Measurements from ENCODE around the gene OR2F1.

The OR2F1 gene

GRCh38 chr7:143929224-143929920, 25.3 kb upstream of the OR2F1 start:
- no peaks in the 10 kb centered on the region for H3K36me3 ChIP-seq (ENCODE audit: insufficient read depth, low read length)
- H3K4me3 ChIP-seq (ENCODE audit: low read length) = no peak overlapping the region
- WGBS = 92% methylated on average over 1 of the region's 1 CpG
- no peaks in the 10 kb centered on the region for H3K4me1 ChIP-seq (ENCODE audit: insufficient read depth, low read length)
- no peaks in the 10 kb centered on the region for H3K9me3 ChIP-seq (ENCODE audit: insufficient read depth, low read depth, low read length)
- H3K27ac ChIP-seq (ENCODE audit: low read depth, low read length) = no peak overlapping the region
- H3K9ac ChIP-seq (ENCODE audit: low read depth, low read length) = no peak overlapping the region
- H3K27me3 ChIP-seq (ENCODE audit: insufficient read depth, low read length) = no peaks in the 10 kb centered on the region

- Histone ChIP-seq H3K4me1 (ENCODE audit: insufficient read depth, low read length) (no peaks in the 10 kb centered on the region), H3K9ac (ENCODE audit: low read depth, low read length) (no peak overlapping the region), H3K9me3 (ENCODE audit: insufficient read depth, low read depth, low read length) (no peaks in the 10 kb centered on the region), H3K27me3 (ENCODE audit: insufficient read depth, low read length) (no peaks in the 10 kb centered on the region), H3K27ac (ENCODE audit: low read depth, low read length) (no peak overlapping the region), H3K36me3 (ENCODE audit: insufficient read depth, low read length) (no peaks in the 10 kb centered on the region), H3K4me3 (ENCODE audit: low read length) (no peak overlapping the region)
These were observed 22.9 kb upstream of the OR2F1 start for GRCh38 chr7:143931739-143932138.

GRCh38 chr7:143934526-143935325, 19.9 kb upstream of the OR2F1 start, which contains the start of gene OR2F2:
TSS of gene OR2F2 (plus strand) at chr7:143935233. CDS start at chr7:143935233, 0 bp downstream.
- Histone ChIP-seq H3K27ac (ENCODE audit: low read depth, low read length) (no peak within 1 kb of the TSS), H3K9ac (ENCODE audit: low read depth, low read length) (no peak within 1 kb of the TSS), H3K27me3 (ENCODE audit: insufficient read depth, low read length) (no peaks in the 10 kb centered on the region), H3K9me3 (ENCODE audit: insufficient read depth, low read depth, low read length) (no peaks in the 10 kb centered on the region), H3K4me3 (ENCODE audit: low read length) (no peak within 1 kb of the TSS), H3K36me3 (ENCODE audit: insufficient read depth, low read length) (no peaks in the 10 kb centered on the region), H3K4me1 (ENCODE audit: insufficient read depth, low read length) (no peaks in the 10 kb centered on the region)
- 96% methylated on average over 3 of the region's 3 CpGs for WGBS

- H3K36me3 ChIP-seq (ENCODE audit: insufficient read depth, low read length) = no peaks in the 10 kb centered on the region
- H3K4me1 ChIP-seq (ENCODE audit: insufficient read depth, low read length) = no peaks in the 10 kb centered on the region
- no peak overlapping the region for H3K9ac ChIP-seq (ENCODE audit: low read depth, low read length)
- H3K9me3 ChIP-seq (ENCODE audit: insufficient read depth, low read depth, low read length) = no peaks in the 10 kb centered on the region
- no peaks in the 10 kb centered on the region for H3K27me3 ChIP-seq (ENCODE audit: insufficient read depth, low read length)
- no peak overlapping the region for H3K4me3 ChIP-seq (ENCODE audit: low read length)
- WGBS = 94% methylated on average over 3 of the region's 4 CpGs
- no peak overlapping the region for H3K27ac ChIP-seq (ENCODE audit: low read depth, low read length)
These were observed 18.3 kb upstream of the OR2F1 start for GRCh38 chr7:143936087-143937009.

- H3K4me3 ChIP-seq (ENCODE audit: low read length) = no peak overlapping the region
- H3K27me3 ChIP-seq (ENCODE audit: insufficient read depth, low read length) = no peaks in the 10 kb centered on the region
- H3K36me3 ChIP-seq (ENCODE audit: insufficient read depth, low read length) = no peaks in the 10 kb centered on the region
- no peaks in the 10 kb centered on the region for H3K4me1 ChIP-seq (ENCODE audit: insufficient read depth, low read length)
- WGBS = 92% methylated on average over 5 of the region's 5 CpGs
- no peak overlapping the region for H3K27ac ChIP-seq (ENCODE audit: low read depth, low read length)
- H3K9ac ChIP-seq (ENCODE audit: low read depth, low read length) = no peak overlapping the region
- H3K9me3 ChIP-seq (ENCODE audit: insufficient read depth, low read depth, low read length) = no peaks in the 10 kb centered on the region
These were observed 16.0 kb upstream of the OR2F1 start for GRCh38 chr7:143938379-143939243.

GRCh38 chr7:143945423-143945822, 9.2 kb upstream of the OR2F1 start:
- no peaks in the 10 kb centered on the region for H3K36me3 ChIP-seq (ENCODE audit: insufficient read depth, low read length)
- H3K9me3 ChIP-seq (ENCODE audit: insufficient read depth, low read depth, low read length) = no peaks in the 10 kb centered on the region
- no peaks in the 10 kb centered on the region for H3K4me1 ChIP-seq (ENCODE audit: insufficient read depth, low read length)
- WGBS = 96% methylated on average over 4 of the region's 4 CpGs
- H3K27ac ChIP-seq (ENCODE audit: low read depth, low read length) = no peak overlapping the region
- H3K9ac ChIP-seq (ENCODE audit: low read depth, low read length) = no peak overlapping the region
- H3K4me3 ChIP-seq (ENCODE audit: low read length) = no peak overlapping the region
- H3K27me3 ChIP-seq (ENCODE audit: insufficient read depth, low read length) = no peaks in the 10 kb centered on the region

GRCh38 chr7:143947111-143947510, 7.5 kb upstream of the OR2F1 start:
- H3K4me1 ChIP-seq (ENCODE audit: insufficient read depth, low read length) = no peaks in the 10 kb centered on the region
- 92% methylated on average over 1 of the region's 2 CpGs for WGBS
- no peaks in the 10 kb centered on the region for H3K27me3 ChIP-seq (ENCODE audit: insufficient read depth, low read length)
- H3K9me3 ChIP-seq (ENCODE audit: insufficient read depth, low read depth, low read length) = no peaks in the 10 kb centered on the region
- H3K36me3 ChIP-seq (ENCODE audit: insufficient read depth, low read length) = no peaks in the 10 kb centered on the region
- no peak overlapping the region for H3K9ac ChIP-seq (ENCODE audit: low read depth, low read length)
- no peak overlapping the region for H3K4me3 ChIP-seq (ENCODE audit: low read length)
- no peak overlapping the region for H3K27ac ChIP-seq (ENCODE audit: low read depth, low read length)

GRCh38 chr7:143948733-143949132, 5.9 kb upstream of the OR2F1 start:
- H3K27ac ChIP-seq (ENCODE audit: low read depth, low read length) = no peak overlapping the region
- no peaks in the 10 kb centered on the region for H3K36me3 ChIP-seq (ENCODE audit: insufficient read depth, low read length)
- no peaks in the 10 kb centered on the region for H3K27me3 ChIP-seq (ENCODE audit: insufficient read depth, low read length)
- WGBS = 85% methylated on average over 2 of the region's 2 CpGs
- no peaks in the 10 kb centered on the region for H3K4me1 ChIP-seq (ENCODE audit: insufficient read depth, low read length)
- no peak overlapping the region for H3K9ac ChIP-seq (ENCODE audit: low read depth, low read length)
- H3K4me3 ChIP-seq (ENCODE audit: low read length) = no peak overlapping the region
- no peaks in the 10 kb centered on the region for H3K9me3 ChIP-seq (ENCODE audit: insufficient read depth, low read depth, low read length)

GRCh38 chr7:143953421-143953820, 1.2 kb upstream of the OR2F1 start:
- WGBS = 90% methylated on average over 2 of the region's 3 CpGs
- no peak overlapping the region for H3K9ac ChIP-seq (ENCODE audit: low read depth, low read length)
- no peaks in the 10 kb centered on the region for H3K36me3 ChIP-seq (ENCODE audit: insufficient read depth, low read length)
- no peaks in the 10 kb centered on the region for H3K9me3 ChIP-seq (ENCODE audit: insufficient read depth, low read depth, low read length)
- peaks cover 2% of the 10 kb centered on the region; the same call in 1 of the 2 replicates for H3K4me1 ChIP-seq (ENCODE audit: insufficient read depth, low read length)
- H3K4me3 ChIP-seq (ENCODE audit: low read length) = no peak overlapping the region
- H3K27ac ChIP-seq (ENCODE audit: low read depth, low read length) = no peak overlapping the region
- no peaks in the 10 kb centered on the region for H3K27me3 ChIP-seq (ENCODE audit: insufficient read depth, low read length)

- Histone ChIP-seq H3K27me3 (ENCODE audit: insufficient read depth, low read length) (no peaks in the 10 kb centered on the region), H3K27ac (ENCODE audit: low read depth, low read length) (no peak overlapping the region), H3K4me3 (ENCODE audit: low read length) (no peak overlapping the region), H3K9me3 (ENCODE audit: insufficient read depth, low read depth, low read length) (no peaks in the 10 kb centered on the region), H3K9ac (ENCODE audit: low read depth, low read length) (no peak overlapping the region), H3K36me3 (ENCODE audit: insufficient read depth, low read length) (no peaks in the 10 kb centered on the region), H3K4me1 (ENCODE audit: insufficient read depth, low read length) (peaks cover 8% of the 10 kb centered on the region; the same call in 1 of the 2 replicates)
- WGBS = 77% methylated on average over 2 of the region's 2 CpGs
These were observed 509 bp upstream of the OR2F1 start for GRCh38 chr7:143954135-143954534.
